Liver (tissue), 3 donors: ENCODE results near the gene STMN1.

Source experiments
- EGR1 ChIP-seq, 2 donors: IDR thresholded peaks; 2 replicates each; pipeline ENCODE4 v1.6.1; 2016 to 2018; ENCODE audit warnings: antibody characterized with exemption in 2 of 2, low read depth in 2 of 2
- JUND ChIP-seq, 2 donors: IDR thresholded peaks; 2 replicates each; pipeline ENCODE4 v1.6.1; 2016; ENCODE audit warnings: antibody characterized with exemption in 2 of 2
- RAD21 ChIP-seq, 2 donors: IDR thresholded peaks; 2 replicates each; pipeline ENCODE4 v1.6.1; 2016; ENCODE audit warnings: antibody characterized with exemption in 2 of 2, mild to moderate bottlenecking in 2 of 2
- TAF1 ChIP-seq: conservative IDR thresholded peaks from 2 replicates; pipeline ENCODE4 v1.6.1; 2016; ENCODE audit warnings: antibody characterized with exemption, mild to moderate bottlenecking
- TF ChIP-seq, protein P1 (sequence below): fragments of 150-350 bp; IDR thresholded peaks from 2 replicates; pipeline ENCODE4 v1.5.1; 2017; ENCODE audit warnings: improper control_type of control experiment, low read depth, low read length; ENCODE audit not compliant: missing input control
- TF ChIP-seq, protein P2 (sequence below): IDR thresholded peaks from 2 replicates; pipeline ENCODE4 v1.6.1; 2016; ENCODE audit warnings: antibody characterized with exemption
- TF ChIP-seq, protein P3 (sequence below): IDR thresholded peaks from 2 replicates; pipeline ENCODE4 v1.6.1; 2016; ENCODE audit warnings: antibody characterized with exemption
- TF ChIP-seq, protein P4 (sequence below): IDR thresholded peaks from 2 replicates; pipeline ENCODE4 v1.6.1; 2016; ENCODE audit warnings: antibody characterized with exemption, mild to moderate bottlenecking
- donor health status: healthy.
- donor health status: healthy.

DNA sequence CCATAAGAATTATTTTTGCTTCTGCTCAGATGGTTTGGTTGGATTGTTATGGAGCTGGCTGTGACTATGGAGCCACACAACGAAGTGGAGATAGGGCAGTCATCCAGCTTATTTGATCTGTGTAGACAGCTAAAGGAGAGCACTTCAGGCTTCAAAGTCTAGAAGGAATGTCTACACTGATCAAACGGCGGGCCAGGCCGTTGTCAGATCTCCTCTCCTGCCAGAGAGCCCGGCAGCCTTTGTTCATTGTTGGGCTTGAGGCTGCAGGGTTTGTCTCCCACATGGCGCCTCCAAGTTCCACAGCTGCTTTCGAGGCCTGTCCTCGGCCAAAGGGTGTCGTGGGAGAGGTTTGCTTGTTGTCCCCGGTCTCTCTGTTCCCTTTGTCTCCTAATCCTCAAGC lies 2.8 kb upstream of the STMN1 start:
- TF ChIP-seq, protein P1, sequence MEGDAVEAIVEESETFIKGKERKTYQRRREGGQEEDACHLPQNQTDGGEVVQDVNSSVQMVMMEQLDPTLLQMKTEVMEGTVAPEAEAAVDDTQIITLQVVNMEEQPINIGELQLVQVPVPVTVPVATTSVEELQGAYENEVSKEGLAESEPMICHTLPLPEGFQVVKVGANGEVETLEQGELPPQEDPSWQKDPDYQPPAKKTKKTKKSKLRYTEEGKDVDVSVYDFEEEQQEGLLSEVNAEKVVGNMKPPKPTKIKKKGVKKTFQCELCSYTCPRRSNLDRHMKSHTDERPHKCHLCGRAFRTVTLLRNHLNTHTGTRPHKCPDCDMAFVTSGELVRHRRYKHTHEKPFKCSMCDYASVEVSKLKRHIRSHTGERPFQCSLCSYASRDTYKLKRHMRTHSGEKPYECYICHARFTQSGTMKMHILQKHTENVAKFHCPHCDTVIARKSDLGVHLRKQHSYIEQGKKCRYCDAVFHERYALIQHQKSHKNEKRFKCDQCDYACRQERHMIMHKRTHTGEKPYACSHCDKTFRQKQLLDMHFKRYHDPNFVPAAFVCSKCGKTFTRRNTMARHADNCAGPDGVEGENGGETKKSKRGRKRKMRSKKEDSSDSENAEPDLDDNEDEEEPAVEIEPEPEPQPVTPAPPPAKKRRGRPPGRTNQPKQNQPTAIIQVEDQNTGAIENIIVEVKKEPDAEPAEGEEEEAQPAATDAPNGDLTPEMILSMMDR: no peak
- no peak for TF ChIP-seq RAD21 (IDR thresholded peaks at IDR 0.05)
- TF ChIP-seq, protein P2, sequence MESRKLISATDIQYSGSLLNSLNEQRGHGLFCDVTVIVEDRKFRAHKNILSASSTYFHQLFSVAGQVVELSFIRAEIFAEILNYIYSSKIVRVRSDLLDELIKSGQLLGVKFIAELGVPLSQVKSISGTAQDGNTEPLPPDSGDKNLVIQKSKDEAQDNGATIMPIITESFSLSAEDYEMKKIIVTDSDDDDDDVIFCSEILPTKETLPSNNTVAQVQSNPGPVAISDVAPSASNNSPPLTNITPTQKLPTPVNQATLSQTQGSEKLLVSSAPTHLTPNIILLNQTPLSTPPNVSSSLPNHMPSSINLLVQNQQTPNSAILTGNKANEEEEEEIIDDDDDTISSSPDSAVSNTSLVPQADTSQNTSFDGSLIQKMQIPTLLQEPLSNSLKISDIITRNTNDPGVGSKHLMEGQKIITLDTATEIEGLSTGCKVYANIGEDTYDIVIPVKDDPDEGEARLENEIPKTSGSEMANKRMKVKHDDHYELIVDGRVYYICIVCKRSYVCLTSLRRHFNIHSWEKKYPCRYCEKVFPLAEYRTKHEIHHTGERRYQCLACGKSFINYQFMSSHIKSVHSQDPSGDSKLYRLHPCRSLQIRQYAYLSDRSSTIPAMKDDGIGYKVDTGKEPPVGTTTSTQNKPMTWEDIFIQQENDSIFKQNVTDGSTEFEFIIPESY: no peak
- TF ChIP-seq JUND (IDR thresholded peaks at IDR 0.05): no peak
- TF ChIP-seq, protein P3, sequence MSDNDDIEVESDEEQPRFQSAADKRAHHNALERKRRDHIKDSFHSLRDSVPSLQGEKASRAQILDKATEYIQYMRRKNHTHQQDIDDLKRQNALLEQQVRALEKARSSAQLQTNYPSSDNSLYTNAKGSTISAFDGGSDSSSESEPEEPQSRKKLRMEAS: no peak
- no peak for TF ChIP-seq TAF1
- TF ChIP-seq, protein P4, sequence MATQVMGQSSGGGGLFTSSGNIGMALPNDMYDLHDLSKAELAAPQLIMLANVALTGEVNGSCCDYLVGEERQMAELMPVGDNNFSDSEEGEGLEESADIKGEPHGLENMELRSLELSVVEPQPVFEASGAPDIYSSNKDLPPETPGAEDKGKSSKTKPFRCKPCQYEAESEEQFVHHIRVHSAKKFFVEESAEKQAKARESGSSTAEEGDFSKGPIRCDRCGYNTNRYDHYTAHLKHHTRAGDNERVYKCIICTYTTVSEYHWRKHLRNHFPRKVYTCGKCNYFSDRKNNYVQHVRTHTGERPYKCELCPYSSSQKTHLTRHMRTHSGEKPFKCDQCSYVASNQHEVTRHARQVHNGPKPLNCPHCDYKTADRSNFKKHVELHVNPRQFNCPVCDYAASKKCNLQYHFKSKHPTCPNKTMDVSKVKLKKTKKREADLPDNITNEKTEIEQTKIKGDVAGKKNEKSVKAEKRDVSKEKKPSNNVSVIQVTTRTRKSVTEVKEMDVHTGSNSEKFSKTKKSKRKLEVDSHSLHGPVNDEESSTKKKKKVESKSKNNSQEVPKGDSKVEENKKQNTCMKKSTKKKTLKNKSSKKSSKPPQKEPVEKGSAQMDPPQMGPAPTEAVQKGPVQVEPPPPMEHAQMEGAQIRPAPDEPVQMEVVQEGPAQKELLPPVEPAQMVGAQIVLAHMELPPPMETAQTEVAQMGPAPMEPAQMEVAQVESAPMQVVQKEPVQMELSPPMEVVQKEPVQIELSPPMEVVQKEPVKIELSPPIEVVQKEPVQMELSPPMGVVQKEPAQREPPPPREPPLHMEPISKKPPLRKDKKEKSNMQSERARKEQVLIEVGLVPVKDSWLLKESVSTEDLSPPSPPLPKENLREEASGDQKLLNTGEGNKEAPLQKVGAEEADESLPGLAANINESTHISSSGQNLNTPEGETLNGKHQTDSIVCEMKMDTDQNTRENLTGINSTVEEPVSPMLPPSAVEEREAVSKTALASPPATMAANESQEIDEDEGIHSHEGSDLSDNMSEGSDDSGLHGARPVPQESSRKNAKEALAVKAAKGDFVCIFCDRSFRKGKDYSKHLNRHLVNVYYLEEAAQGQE: no peak
- TF ChIP-seq EGR1 (IDR thresholded peaks at IDR 0.05; ENCODE audit: low read depth in 2 of 2): no peak
